ENCODE results near the gene GPR137C. TPM values are rescaled to one million over a fixed set of nuclear protein-coding genes. Genes with fewer than 3 reads are reported as not detected.

The GPR137C gene
- total and polyA plus RNA-seq, 2 experiments from 2014 or later: 1.7 to 2.5 TPM

GRCh38 chr14:52683985-52684520 lies 131.4 kb downstream of the GPR137C start:
- Histone ChIP-seq H3K9me3 (ENCODE audit: low read depth) (no peaks in the 10 kb centered on the region), H3K27me3 (no peaks in the 10 kb centered on the region), H4K20me1 (ENCODE audit: insufficient read depth, poor library complexity, severe bottlenecking) (peaks cover 16% of the 10 kb centered on the region), H3K27ac (no peak overlapping the region), H2AFZ (no peak overlapping the region), H3K4me3 (no peak overlapping the region), H3K79me2 (peaks cover 74% of the 10 kb centered on the region), H3K9me2 (replicated peaks; ENCODE audit: insufficient read depth) (no peaks in the 10 kb centered on the region), H3K4me2 (no peak overlapping the region), H3K4me1 (ENCODE audit: insufficient read depth) (no peaks in the 10 kb centered on the region), H3K36me3 (replicated peaks; ENCODE audit: insufficient read depth, low read depth) (no peaks in the 10 kb centered on the region)
- no peak for DNase-seq (ENCODE audit: low spot score)
- TF ChIP-seq EZH2phosphoT487 (IDR thresholded peaks at IDR 0.05; ENCODE audit: low read depth, severe bottlenecking, unreplicated experiment) (no peak), CTCF (IDR thresholded peaks at IDR 0.05; ENCODE audit: poor library complexity) (no peak), EZH2 (IDR thresholded peaks at IDR 0.05; ENCODE audit: borderline replicate concordance) (no peak)
- WGBS (ENCODE audit: low lambda C conversion rate, missing lambda C conversion rate): 90% methylated on average over 2 of the region's 2 CpGs

GRCh38 chr14:52686176-52686575 lies 133.5 kb downstream of the GPR137C start:
- H3K4me1 ChIP-seq (ENCODE audit: insufficient read depth): no peaks in the 10 kb centered on the region
- no peak overlapping the region for H3K4me2 ChIP-seq
- H3K27ac ChIP-seq: no peak overlapping the region
- no peaks in the 10 kb centered on the region for H3K36me3 ChIP-seq (replicated peaks; ENCODE audit: insufficient read depth, low read depth)
- H3K9me2 ChIP-seq (replicated peaks; ENCODE audit: insufficient read depth): no peaks in the 10 kb centered on the region
- no peak overlapping the region for H2AFZ ChIP-seq
- WGBS (ENCODE audit: low lambda C conversion rate, missing lambda C conversion rate): 94% methylated on average over 1 of the region's 1 CpG
- H3K9me3 ChIP-seq (ENCODE audit: low read depth): no peaks in the 10 kb centered on the region
- H4K20me1 ChIP-seq (ENCODE audit: insufficient read depth, poor library complexity, severe bottlenecking): peaks cover 20% of the 10 kb centered on the region
- H3K4me3 ChIP-seq: no peak overlapping the region
- DNase-seq (ENCODE audit: low spot score): no peak
- H3K27me3 ChIP-seq: no peaks in the 10 kb centered on the region
- peaks cover 91% of the 10 kb centered on the region for H3K79me2 ChIP-seq
- no peak for TF ChIP-seq CTCF (IDR thresholded peaks at IDR 0.05; ENCODE audit: poor library complexity)
- no peak for TF ChIP-seq EZH2 (IDR thresholded peaks at IDR 0.05; ENCODE audit: borderline replicate concordance)
- no peak for TF ChIP-seq EZH2phosphoT487 (IDR thresholded peaks at IDR 0.05; ENCODE audit: low read depth, severe bottlenecking, unreplicated experiment)

Other genes starting within 250 kb of the GPR137C start
- 18.5 and 18.7 TPM in 2 replicates for gene PTGER2, start 238.5 kb upstream of the GPR137C start, total RNA-seq
- gene PTGER2, start 238.5 kb upstream of the GPR137C start, polyA plus RNA-seq: 43.0 and 49.3 TPM in 2 replicates
- 14.2 and 14.5 TPM in 2 replicates for gene TXNDC16, start 331 bp upstream of the GPR137C start, total RNA-seq
- 5.0 and 7.0 TPM in 2 replicates for gene TXNDC16, start 331 bp upstream of the GPR137C start, polyA plus RNA-seq
- gene ERO1A, start 142.7 kb downstream of the GPR137C start, total RNA-seq: 80.6 and 91.1 TPM in 2 replicates
- gene ERO1A, start 142.7 kb downstream of the GPR137C start, polyA plus RNA-seq: 32.2 and 41.6 TPM in 2 replicates
- 134 and 141 TPM in 2 replicates for gene PSMC6, start 154.4 kb downstream of the GPR137C start, total RNA-seq
- 79.0 and 89.8 TPM in 2 replicates for gene PSMC6, start 154.4 kb downstream of the GPR137C start, polyA plus RNA-seq
- gene STYX, start 177.3 kb downstream of the GPR137C start, total RNA-seq: 19.9 and 21.5 TPM in 2 replicates
- gene STYX, start 177.3 kb downstream of the GPR137C start, polyA plus RNA-seq: 7.1 and 8.1 TPM in 2 replicates
- 24.5 and 29.4 TPM in 2 replicates for gene GNPNAT1, start 238.8 kb downstream of the GPR137C start, total RNA-seq
- 14.1 and 22.6 TPM in 2 replicates for gene GNPNAT1, start 238.8 kb downstream of the GPR137C start, polyA plus RNA-seq

Data from hepatocyte (in vitro differentiated cells).